IPS DF 4.7 (cell line): ENCODE data around the gene RPL18A.
"Not testable (repeated sequence)": the region's sequence is repeated elsewhere in the genome, so short reads cannot be mapped to it uniquely, and the experiment has no call there.

ENCODE experiments used
- DNase-seq: peaks from one replicate; pipeline ENCODE4 v3.0.0-alpha.2; 2013; ENCODE audit warnings: low spot score; ENCODE audit errors: extremely low read depth

Gene RPL18A

GRCh38 chr19:17866312-17866963 is 6.7 kb downstream of the RPL18A start:
- no peak for DNase-seq

- no peak for DNase-seq
Measured at GRCh38 chr19:17866964-17867486, 7.3 kb downstream of the RPL18A start.

DNA sequence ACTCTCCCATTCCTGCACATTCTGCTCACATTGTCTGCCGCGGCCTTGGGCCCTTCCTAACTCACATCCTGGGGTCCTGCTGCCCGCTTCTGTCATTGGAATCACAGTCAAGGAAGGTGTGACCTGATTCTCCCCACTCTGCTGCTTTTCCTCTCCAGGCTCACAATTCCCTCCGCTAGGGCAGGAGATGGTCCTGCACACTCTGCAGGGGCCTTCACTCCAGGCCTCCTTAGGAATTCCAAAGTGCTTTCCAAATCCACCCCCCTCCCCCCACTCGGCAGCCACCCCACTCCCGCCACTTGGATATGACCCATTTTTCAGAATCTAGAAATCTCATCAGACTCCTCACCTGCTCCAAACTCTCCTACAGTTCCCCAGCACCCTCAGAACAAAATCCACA is 9.0 kb downstream of the RPL18A start:
- no peak for DNase-seq

DNA sequence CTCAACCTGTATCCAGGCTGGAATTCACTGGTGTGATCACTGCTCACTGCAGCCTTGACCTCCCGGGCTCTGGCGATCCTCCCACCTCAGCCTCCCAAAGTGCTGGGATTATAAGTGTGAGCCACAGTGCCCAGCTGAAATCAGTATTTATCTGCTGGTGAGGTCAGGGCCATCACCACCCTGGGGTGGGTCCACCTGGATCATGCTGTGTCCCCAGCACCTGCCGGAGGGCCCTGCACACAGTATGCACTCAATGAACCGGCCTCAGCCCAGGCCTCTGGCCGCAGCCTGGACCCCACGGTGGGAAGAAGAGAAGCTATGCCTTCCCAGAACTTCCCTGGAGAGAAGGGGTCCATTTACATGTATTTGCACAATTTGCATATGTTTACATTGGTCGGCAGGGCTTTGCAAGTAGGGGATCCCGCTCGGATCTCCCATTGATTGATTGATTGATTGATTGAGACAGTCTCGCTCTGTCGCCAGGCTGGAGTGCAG is 9.5 kb downstream of the RPL18A start:
- no peak for DNase-seq

DNA sequence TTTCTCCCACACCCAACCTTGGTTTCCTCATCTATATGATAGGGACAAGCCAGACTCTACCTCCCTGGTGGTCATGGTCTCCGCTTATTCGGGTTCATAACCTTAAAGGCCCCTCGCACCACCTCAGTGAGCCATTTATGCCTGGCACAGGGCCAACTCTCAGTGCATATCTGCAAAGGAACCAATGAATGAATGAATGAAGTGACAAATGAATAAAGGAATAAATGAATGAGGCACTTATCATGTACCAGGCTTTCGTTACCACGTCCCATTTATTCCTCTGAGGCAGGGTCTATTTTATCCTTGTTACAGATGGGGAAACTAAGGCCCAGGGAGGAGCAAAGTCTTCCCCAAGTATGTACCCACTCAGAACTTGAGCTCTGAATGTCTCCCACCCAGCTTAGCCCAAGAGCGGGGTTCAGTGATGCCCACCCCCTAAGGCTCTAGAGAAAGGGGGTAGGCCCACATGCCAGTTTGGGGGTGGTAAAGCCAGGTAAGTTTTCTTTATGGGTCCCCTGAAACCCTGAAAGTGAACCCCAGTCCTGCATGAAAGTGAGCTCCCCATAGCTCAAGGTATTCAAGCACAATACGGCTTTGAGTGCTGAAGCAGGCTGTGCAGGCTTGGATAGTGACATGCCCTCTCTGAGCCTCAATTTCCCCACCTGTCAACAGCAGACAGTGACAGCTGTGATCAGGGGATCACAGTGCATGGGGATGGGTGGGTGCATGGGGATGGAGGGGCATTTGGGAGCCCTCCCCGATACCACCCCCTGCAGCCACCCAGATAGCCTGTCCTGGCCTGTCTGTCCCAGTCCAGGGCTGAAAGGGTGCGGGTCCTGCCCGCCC is 11.5 kb downstream of the RPL18A start:
- no peak for DNase-seq

- no peak for DNase-seq
Measured at GRCh38 chr19:17871878-17872250, 12.2 kb downstream of the RPL18A start, which contains the start of gene SLC5A5. Gene SLC5A5 (plus strand): TSS chr19:17871945. CDS start chr19:17872320, 375 bp downstream.

DNA sequence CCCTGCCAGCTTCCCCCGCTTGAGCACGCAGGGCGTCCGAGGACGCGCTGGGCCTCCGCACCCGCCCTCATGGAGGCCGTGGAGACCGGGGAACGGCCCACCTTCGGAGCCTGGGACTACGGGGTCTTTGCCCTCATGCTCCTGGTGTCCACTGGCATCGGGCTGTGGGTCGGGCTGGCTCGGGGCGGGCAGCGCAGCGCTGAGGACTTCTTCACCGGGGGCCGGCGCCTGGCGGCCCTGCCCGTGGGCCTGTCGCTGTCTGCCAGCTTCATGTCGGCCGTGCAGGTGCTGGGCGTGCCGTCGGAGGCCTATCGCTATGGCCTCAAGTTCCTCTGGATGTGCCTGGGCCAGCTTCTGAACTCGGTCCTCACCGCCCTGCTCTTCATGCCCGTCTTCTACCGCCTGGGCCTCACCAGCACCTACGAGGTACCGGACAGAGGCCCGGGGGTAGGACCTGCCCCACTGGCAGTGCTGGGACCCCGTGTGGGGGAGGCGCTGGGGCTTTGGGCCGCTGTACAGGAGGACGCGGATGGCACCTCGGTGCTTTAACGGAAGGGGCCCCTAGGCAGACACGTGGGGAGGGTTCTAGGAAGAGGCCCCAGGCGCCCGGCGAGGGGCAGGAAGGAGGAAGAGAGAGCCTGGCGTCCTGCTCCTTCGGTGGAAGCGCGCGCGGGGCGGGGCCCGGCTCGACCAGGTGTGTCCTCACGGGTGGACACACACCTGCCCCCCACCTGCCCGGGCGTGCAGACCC is 12.7 kb downstream of the RPL18A start:
- DNase-seq: no peak

GRCh38 chr19:17873786-17874757 is 14.4 kb downstream of the RPL18A start:
- no peak for DNase-seq

DNA sequence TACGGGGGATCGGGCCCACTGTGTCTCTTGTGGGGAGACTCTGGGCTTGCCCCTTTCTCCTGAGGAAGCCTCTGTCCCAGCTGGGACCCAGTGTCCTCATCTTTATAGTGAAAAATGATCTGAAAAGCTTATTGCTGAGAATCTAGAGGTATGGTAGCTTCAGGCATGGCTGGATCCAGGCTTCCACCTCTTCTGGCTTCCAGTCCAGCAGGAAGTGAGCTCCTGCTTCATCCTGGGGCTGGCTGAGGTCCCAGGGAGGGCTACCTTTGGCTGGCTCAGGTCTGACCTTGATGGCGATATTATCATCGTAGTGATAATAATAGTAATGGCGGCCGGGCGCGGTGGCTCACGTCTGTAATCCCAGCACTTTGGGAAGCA is 15.0 kb downstream of the RPL18A start:
- no peak for DNase-seq

GRCh38 chr19:17877696-17878095 is 18.0 kb downstream of the RPL18A start:
- no peak for DNase-seq

GRCh38 chr19:17879466-17879865 is 19.8 kb downstream of the RPL18A start:
- no peak for DNase-seq

GRCh38 chr19:17881701-17882100 is 22.0 kb downstream of the RPL18A start:
- no peak for DNase-seq

DNA sequence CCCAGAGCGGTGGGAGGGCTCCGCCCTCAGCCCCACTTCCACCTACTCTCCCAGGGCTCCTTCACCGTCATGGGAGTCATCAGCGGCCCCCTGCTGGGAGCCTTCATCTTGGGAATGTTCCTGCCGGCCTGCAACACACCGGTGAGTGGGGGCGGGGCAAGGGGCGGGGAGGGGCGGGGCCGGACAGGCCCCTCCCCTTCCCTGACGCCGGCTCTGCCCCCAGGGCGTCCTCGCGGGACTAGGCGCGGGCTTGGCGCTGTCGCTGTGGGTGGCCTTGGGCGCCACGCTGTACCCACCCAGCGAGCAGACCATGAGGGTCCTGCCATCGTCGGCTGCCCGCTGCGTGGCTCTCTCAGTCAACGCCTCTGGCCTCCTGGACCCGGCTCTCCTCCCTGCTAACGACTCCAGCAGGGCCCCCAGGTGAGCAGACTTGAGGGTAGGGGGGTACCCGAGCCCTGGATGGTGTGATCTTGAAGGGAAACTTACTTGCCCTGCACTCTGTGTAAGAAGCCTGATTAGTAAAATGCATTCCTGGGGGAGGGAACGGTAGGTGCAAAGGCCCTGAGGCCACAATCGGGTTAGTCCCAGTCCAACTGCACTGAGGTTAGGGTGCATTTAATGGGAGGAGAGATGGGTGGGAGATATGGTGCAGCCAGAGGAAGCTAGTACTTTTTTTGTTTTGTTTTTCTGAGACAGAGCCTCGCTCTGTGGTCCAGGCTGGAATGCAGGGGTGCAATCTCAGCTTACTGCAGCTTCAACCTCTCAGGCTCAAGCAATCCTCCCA is 24.1 kb downstream of the RPL18A start:
- no peak for DNase-seq

- DNase-seq: no peak
Measured at GRCh38 chr19:17886515-17886914, 26.8 kb downstream of the RPL18A start.

DNA sequence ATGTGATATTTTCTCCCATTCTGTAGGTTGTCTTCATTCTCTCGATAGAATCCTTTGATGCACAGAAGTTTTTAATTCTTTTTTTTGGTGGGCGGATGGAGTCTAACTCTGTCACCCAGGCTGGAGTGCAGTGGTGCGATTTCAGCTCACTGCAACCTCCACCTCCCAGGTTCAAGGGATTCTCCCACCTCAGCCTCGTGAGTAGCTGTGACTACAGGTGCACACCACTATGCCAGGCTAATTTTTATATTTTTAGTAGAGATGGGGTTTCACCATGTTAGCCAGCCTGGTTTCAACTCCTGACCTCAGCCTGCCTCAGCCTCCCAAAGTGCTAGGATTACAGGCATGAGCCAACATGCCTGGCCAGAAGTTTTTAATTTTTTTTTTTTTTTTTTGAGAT is 27.5 kb downstream of the RPL18A start:
- DNase-seq: not testable (repeated sequence)

GRCh38 chr19:17888260-17888659 is 28.6 kb downstream of the RPL18A start:
- DNase-seq: no peak

- no peak for DNase-seq
Measured at GRCh38 chr19:17889609-17890214, 30.0 kb downstream of the RPL18A start.

DNA sequence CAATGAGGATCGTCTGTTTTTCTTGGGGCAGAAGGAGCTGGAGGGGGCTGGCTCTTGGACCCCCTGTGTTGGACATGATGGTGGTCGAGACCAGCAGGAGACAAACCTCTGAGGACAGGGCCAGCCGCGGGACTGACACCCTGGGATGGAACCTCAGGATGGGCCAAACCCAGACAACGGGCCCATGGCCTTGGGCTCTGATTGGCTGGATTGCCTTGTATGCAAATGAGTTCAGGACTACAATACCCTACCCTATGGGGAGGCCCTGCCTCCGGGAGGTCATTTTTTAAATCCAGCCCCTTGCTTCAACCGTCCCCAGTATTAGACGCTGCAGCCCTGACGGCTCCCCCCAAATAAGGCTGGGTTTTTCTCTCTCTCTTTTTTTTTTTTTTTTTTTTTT is 34.1 kb downstream of the RPL18A start:
- DNase-seq: no peak

DNA sequence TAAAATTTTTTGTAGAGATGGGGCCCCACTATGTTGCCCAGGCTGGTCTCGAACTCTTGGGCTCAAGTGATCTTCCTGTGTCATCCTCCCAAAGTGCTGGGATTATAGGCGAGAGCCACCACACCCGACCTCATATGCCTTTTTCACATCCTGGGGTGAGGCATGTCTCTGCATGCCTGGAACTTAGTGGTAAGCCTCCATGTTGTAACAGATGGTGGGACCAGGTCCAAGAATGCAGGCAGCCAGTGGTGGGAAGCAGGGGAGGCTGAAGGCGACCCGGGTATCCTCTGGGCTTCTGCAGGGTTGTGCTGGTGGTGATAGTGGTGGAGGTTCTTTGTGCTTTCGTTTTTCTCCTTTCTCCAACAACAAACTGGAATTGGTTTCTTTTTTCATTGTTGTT is 43.0 kb downstream of the RPL18A start:
- no peak for DNase-seq
